C4-2B (cell line): Measurements from ENCODE around the gene ATRX.
"Not testable (repeated sequence)": the region's sequence is repeated elsewhere in the genome, so short reads cannot be mapped to it uniquely, and the experiment has no call there.

Experiments
- CTCF ChIP-seq: fragments of 450-650 bp; conservative IDR thresholded peaks from 2 replicates; pipeline ENCODE4 v1.5.1; 2017; ENCODE audit warnings: mild to moderate bottlenecking
- ZFX ChIP-seq: fragments of 450-650 bp; IDR thresholded peaks from 2 replicates; pipeline ENCODE4 v1.6.1; 2017

GRCh38 chrX:77766212-77766611, 19.8 kb downstream of the ATRX start:
- TF ChIP-seq CTCF, ZFX: not testable (repeated sequence)
